Measurements from ENCODE around the gene OR6C65. TPM values are rescaled to one million over a fixed set of nuclear protein-coding genes. Genes with fewer than 3 reads are reported as not detected.
"Not testable (repeated sequence)": the region's sequence is repeated elsewhere in the genome, so short reads cannot be mapped to it uniquely, and the experiment has no call there.

The OR6C65 gene
- polyA plus RNA-seq (2011; rRNA removed) (not detected in 2 replicates), polyA minus RNA-seq (2011; rRNA and poly(A)+ RNA removed) (not detected in 2 replicates)

DNA sequence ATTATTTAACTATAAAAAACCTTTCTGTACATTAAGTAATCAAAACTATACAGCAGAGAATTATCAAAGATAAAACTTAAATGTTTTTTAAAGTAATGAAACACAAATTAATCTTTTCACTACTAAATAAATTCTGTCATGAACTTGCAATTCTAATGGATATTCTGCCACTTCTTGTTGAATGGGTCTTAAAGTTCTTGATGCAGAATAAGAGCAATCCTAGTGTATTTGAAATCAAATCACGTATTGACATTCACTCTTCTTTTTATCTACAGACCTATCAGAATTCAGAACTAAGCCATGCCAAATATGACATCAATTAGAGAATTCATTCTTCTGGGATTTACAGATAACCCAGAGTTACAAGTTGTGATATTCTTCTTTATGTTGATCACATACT is at the start of gene OR6C65:
OR6C65 (plus strand) TSS at position 301 of the 400 bp plus-strand sequence; CDS start at position 301, 0 bp downstream.
- TF ChIP-seq, protein P1, sequence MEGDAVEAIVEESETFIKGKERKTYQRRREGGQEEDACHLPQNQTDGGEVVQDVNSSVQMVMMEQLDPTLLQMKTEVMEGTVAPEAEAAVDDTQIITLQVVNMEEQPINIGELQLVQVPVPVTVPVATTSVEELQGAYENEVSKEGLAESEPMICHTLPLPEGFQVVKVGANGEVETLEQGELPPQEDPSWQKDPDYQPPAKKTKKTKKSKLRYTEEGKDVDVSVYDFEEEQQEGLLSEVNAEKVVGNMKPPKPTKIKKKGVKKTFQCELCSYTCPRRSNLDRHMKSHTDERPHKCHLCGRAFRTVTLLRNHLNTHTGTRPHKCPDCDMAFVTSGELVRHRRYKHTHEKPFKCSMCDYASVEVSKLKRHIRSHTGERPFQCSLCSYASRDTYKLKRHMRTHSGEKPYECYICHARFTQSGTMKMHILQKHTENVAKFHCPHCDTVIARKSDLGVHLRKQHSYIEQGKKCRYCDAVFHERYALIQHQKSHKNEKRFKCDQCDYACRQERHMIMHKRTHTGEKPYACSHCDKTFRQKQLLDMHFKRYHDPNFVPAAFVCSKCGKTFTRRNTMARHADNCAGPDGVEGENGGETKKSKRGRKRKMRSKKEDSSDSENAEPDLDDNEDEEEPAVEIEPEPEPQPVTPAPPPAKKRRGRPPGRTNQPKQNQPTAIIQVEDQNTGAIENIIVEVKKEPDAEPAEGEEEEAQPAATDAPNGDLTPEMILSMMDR (IDR thresholded peaks at IDR 0.05; ENCODE audit: low read depth, low read length) = no peak
- ChIA-PET CTCF (no interaction called here), POLR2A (no interaction called here)
- Histone ChIP-seq H3K9me3 (ENCODE audit: control insufficient read depth, insufficient read depth, low read length) (no peaks in the 10 kb centered on the region), H3K27me3 (ENCODE audit: control insufficient read depth, insufficient read depth, low read length) (no peaks in the 10 kb centered on the region), H3K27ac (ENCODE audit: low read depth, low read length) (no peak within 1 kb of the TSS), H3K4me3 (ENCODE audit: low read depth, low read length) (no peak within 1 kb of the TSS)
- DNase-seq (ENCODE audit: low read depth, low spot score) = no peak

DNA sequence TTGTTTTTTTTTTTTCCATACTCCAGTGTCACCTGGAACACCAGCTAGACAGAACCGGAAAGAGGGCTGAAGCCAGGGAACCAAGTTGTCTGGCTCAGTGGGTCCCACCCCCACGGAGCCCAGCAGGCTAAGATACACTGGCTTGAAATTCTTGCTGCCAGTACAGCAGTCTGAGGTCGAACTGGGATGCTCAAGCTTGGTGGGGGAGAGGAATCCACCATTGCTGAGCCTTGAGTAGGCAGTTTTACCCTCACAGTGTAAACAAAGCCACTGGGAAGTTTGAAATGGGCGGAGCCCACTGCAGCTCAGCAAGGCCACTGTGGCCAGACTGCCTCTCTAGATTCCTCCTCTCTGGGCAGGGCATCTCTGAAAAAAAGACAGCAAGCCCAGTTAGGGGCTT is 45.0 kb upstream of the OR6C65 start:
- H3K9me3 ChIP-seq (ENCODE audit: control insufficient read depth, insufficient read depth, low read length); H3K4me3 ChIP-seq (ENCODE audit: low read depth, low read length); POLR2A ChIA-PET; CTCF ChIA-PET; H3K27me3 ChIP-seq (ENCODE audit: control insufficient read depth, insufficient read depth, low read length); H3K27ac ChIP-seq (ENCODE audit: low read depth, low read length); DNase-seq (ENCODE audit: low read depth, low spot score): not testable (repeated sequence)

GRCh38 chr12:55362675-55363074 is 37.7 kb upstream of the OR6C65 start, which contains the start of gene OR6C75:
TSS of gene OR6C75 (plus strand) at chr12:55362975. CDS start at chr12:55365111, 2,136 bp downstream.
- CTCF ChIA-PET = no interaction called here
- H3K27ac ChIP-seq (ENCODE audit: low read depth, low read length) = no peak within 1 kb of the TSS
- no peaks in the 10 kb centered on the region for H3K27me3 ChIP-seq (ENCODE audit: control insufficient read depth, insufficient read depth, low read length)
- no peak within 1 kb of the TSS for H3K4me3 ChIP-seq (ENCODE audit: low read depth, low read length)
- no peaks in the 10 kb centered on the region for H3K9me3 ChIP-seq (ENCODE audit: control insufficient read depth, insufficient read depth, low read length)
- DNase-seq (ENCODE audit: low read depth, low spot score) = no peak
- POLR2A ChIA-PET = no interaction called here
- TF ChIP-seq, protein P1 (IDR thresholded peaks at IDR 0.05; ENCODE audit: low read depth, low read length) = no peak

- POLR2A ChIA-PET = no interaction called here
- DNase-seq (ENCODE audit: low read depth, low spot score) = no peak
- H3K27ac ChIP-seq (ENCODE audit: low read depth, low read length) = no peak overlapping the region
- TF ChIP-seq, protein P1 (IDR thresholded peaks at IDR 0.05; ENCODE audit: low read depth, low read length) = no peak
- CTCF ChIA-PET = no interaction called here
- no peaks in the 10 kb centered on the region for H3K27me3 ChIP-seq (ENCODE audit: control insufficient read depth, insufficient read depth, low read length)
- H3K9me3 ChIP-seq (ENCODE audit: control insufficient read depth, insufficient read depth, low read length) = no peaks in the 10 kb centered on the region
- no peak overlapping the region for H3K4me3 ChIP-seq (ENCODE audit: low read depth, low read length)
Observed at GRCh38 chr12:55365086-55365485, 35.2 kb upstream of the OR6C65 start.

- POLR2A ChIA-PET = no interaction called here
- Histone ChIP-seq H3K9me3 (ENCODE audit: control insufficient read depth, insufficient read depth, low read length) (no peaks in the 10 kb centered on the region), H3K27ac (ENCODE audit: low read depth, low read length) (no peak overlapping the region), H3K4me3 (ENCODE audit: low read depth, low read length) (no peak overlapping the region), H3K27me3 (ENCODE audit: control insufficient read depth, insufficient read depth, low read length) (no peaks in the 10 kb centered on the region)
- DNase-seq (ENCODE audit: low read depth, low spot score) = no peak
- TF ChIP-seq, protein P1 (IDR thresholded peaks at IDR 0.05; ENCODE audit: low read depth, low read length) = no peak
- CTCF ChIA-PET = no interaction called here
Observed at GRCh38 chr12:55372521-55372920, 27.8 kb upstream of the OR6C65 start.

DNA sequence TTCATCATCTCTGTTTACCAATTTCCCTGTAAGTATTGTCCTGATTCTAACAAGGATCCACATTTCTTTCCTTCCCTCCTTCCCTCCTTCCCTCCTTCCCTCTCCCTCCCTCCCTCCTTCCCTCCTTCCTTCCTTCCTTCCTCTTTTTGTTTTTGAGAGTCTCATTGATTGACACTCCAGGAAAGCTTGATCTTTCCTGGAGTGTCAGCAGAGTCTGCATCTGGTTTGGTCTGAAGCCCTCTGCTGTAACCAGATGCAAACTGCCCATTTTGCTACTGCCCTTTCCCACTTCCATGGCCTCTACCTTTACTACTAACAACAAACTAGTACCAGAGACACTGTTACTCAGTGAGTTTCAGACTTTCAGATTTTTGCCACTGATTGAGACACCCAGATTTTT is 14.4 kb upstream of the OR6C65 start:
- ChIA-PET POLR2A (no interaction called here), CTCF (no interaction called here)
- no peak overlapping the region for H3K4me3 ChIP-seq (ENCODE audit: low read depth, low read length)
- TF ChIP-seq, protein P1 (IDR thresholded peaks at IDR 0.05; ENCODE audit: low read depth, low read length) = no peak
- H3K27ac ChIP-seq (ENCODE audit: low read depth, low read length) = no peak overlapping the region
- no peaks in the 10 kb centered on the region for H3K9me3 ChIP-seq (ENCODE audit: control insufficient read depth, insufficient read depth, low read length)
- DNase-seq (ENCODE audit: low read depth, low spot score) = no peak
- H3K27me3 ChIP-seq (ENCODE audit: control insufficient read depth, insufficient read depth, low read length) = peaks cover 2% of the 10 kb centered on the region
